Ishikawa (cell line): Measurements from ENCODE around the gene ZNF524.

Source experiments
- CEBPB ChIP-seq: IDR thresholded peaks from 2 replicates; pipeline ENCODE4 v1.6.1; 2012
- CREB1 ChIP-seq: IDR thresholded peaks from 2 replicates; pipeline ENCODE4 v1.6.1; 2012; ENCODE audit warnings: low read depth
- EGR1 ChIP-seq: IDR thresholded peaks from 2 replicates; pipeline ENCODE4 v1.6.1; 2012
- EP300 ChIP-seq: IDR thresholded peaks from 2 replicates; pipeline ENCODE4 v1.6.1; 2012; ENCODE audit warnings: borderline replicate concordance
- FOXM1 ChIP-seq: IDR thresholded peaks from 2 replicates; pipeline ENCODE4 v1.6.1; 2012; ENCODE audit warnings: low read depth, borderline replicate concordance
- MAX ChIP-seq: IDR thresholded peaks from 2 replicates; pipeline ENCODE4 v1.6.1; 2012
- NFIC ChIP-seq: IDR thresholded peaks from 2 replicates; pipeline ENCODE4 v1.6.1; 2012
- RAD21 ChIP-seq: IDR thresholded peaks from 2 replicates; pipeline ENCODE4 v1.6.1; 2012; ENCODE audit warnings: low read depth
- REST ChIP-seq: IDR thresholded peaks from 2 replicates; pipeline ENCODE4 v1.6.1; 2012; ENCODE audit warnings: low read depth, mild to moderate bottlenecking
- TAF1 ChIP-seq: IDR thresholded peaks from 2 replicates; pipeline ENCODE4 v1.6.1; 2012; ENCODE audit warnings: low read depth, mild to moderate bottlenecking
- TCF12 ChIP-seq: IDR thresholded peaks from 2 replicates; pipeline ENCODE4 v1.6.1; 2012; ENCODE audit warnings: low read depth
- USF1 ChIP-seq: IDR thresholded peaks from 2 replicates; pipeline ENCODE4 v1.6.1; 2012
- YY1 ChIP-seq: IDR thresholded peaks from 2 replicates; pipeline ENCODE4 v1.6.1; 2012; ENCODE audit warnings: low read depth
- ZBTB7A ChIP-seq: IDR thresholded peaks from 2 replicates; pipeline ENCODE4 v1.6.1; 2012; ENCODE audit warnings: low read depth

Gene ZNF524

DNA sequence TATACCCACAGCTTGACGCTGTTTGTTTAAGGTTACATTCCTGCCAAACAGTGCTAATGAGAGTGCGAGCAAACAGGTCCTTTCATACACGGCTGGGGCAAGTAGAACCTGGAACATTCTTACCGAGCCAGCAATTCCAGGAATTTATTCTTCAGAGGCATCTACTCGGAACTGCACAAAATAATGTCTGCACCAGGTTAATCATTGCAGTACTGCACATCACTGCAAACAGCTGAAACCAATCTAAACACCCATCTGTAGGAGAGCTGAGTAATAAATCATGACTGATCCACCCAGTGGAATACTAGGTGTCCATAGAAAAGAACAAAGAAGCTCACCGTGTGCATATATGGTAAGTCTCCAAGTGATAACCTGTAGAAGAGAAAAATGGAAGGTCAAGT, 18.3 kb upstream of the ZNF524 start:
- TF ChIP-seq EP300 (no peak), USF1 (no peak)

DNA sequence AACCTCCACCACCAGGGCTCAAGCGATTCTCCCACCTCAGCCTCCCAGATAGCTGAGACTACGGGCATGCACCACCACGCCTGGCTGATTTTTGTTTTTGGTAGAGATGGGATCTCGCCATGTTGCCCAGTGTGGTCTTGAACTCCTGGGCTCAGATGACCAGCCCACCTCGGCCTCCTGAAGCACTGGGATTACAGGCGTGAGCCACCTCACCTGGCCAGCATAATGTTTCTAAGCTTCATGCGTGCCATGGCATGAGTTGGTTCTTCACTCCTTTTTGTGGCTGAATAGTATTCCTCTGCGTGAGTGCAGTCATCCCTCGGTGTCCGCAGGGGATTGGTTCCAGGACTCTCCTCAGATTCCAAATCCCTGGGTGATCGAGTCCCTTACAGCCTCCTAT, 15.2 kb upstream of the ZNF524 start:
- TF ChIP-seq RAD21 (no peak), YY1 (no peak), CREB1 (no peak), TCF12 (no peak), FOXM1 (no peak), NFIC (no peak), REST (no peak), ZBTB7A (no peak), EGR1 (no peak)

DNA sequence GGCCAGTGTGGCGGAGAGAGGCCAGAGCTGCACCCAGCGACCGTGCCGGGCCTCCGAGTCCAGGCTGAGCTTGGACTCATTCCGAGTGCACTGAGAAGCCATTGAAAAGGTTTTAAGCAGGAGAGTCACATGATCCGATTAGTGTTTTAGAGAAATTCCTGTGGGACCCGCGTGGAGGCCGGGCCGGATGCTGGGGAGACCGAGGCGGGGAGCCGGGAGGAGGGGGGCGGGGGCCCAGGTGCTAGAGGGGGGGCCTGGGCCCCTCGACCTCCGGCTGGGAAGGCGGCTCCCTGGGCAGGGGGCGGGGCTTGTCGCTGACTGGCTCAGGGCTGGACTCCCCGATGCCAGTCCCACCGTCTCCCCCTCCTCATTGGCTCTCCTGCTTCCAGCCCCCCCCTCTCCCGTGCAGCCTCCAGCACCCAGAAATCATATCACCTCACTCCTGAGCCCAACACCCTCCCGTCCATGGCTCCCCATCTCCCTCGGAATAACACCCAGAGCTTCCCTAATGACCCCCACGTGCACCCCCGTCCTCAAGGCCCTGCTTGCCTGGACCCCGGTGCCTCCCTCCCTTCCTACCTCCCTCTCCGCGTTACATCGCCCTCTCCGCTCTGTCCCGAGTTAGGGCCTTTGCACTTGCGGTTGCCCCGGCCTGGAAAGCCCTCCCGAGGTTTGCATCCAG, 14.3 kb upstream of the ZNF524 start:
- no peak for TF ChIP-seq TAF1
- no peak for TF ChIP-seq CREB1
- TF ChIP-seq REST = no peak
- TF ChIP-seq YY1 = 0 out of 2 replicates have a peak, but pooled peaks have one; percentile 32
- TF ChIP-seq EP300 = no peak
- peak; percentile 86 for TF ChIP-seq USF1
- TF ChIP-seq TCF12 = no peak
- TF ChIP-seq MAX = no peak
- no peak for TF ChIP-seq RAD21
- TF ChIP-seq EGR1 = no peak
- TF ChIP-seq CEBPB = no peak
- TF ChIP-seq ZBTB7A = no peak

- TF ChIP-seq YY1 (peak; percentile 32; the same call in 1 of the 2 replicates), TCF12 (peak; percentile 30; the same call in 1 of the 2 replicates), RAD21 (peak; percentile 13; the same call in 1 of the 2 replicates), EGR1 (no peak), NFIC (peak; percentile 84)
These were observed 13.0 kb upstream of the ZNF524 start for GRCh38 chr19:55586976-55587668.

DNA sequence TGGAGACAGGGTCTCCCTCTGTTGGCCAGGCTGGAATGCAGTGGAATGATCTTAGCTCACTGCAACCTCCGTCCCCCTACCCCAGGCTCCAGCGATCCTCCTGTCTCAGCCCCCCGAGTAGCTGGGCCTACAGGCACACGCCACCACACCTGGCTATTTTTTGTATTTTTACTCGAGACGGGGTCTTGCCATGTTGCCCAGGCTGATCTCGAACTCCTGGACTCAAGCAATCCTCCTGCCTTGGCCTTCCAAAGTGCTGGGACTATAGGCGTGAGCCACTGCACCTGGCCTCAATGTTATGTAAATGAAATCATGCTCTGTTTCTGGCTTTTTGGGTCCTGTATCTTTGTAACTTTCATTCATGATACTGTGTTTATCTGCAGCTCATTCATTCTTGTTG, 11.3 kb upstream of the ZNF524 start:
- TF ChIP-seq NFIC (no peak), ZBTB7A (no peak), REST (no peak)

- no peak for TF ChIP-seq TAF1
- no peak for TF ChIP-seq NFIC
- no peak for TF ChIP-seq USF1
- TF ChIP-seq CEBPB = no peak
- no peak for TF ChIP-seq MAX
- no peak for TF ChIP-seq RAD21
- no peak for TF ChIP-seq EGR1
- no peak for TF ChIP-seq FOXM1
- TF ChIP-seq CREB1 = no peak
- no peak for TF ChIP-seq TCF12
- TF ChIP-seq ZBTB7A = no peak
- no peak for TF ChIP-seq YY1
These were observed 10.0 kb upstream of the ZNF524 start for GRCh38 chr19:55590109-55590508.
